GM15510 (cell line): ENCODE results near the gene SNX1.

Experiments
- POLR2A ChIP-seq: IDR thresholded peaks from 3 replicates; pipeline ENCODE4 v1.6.1; 2011; ENCODE audit warnings: borderline replicate concordance; ENCODE audit not compliant: insufficient read length; ENCODE audit errors: extremely low read depth

Gene SNX1

DNA sequence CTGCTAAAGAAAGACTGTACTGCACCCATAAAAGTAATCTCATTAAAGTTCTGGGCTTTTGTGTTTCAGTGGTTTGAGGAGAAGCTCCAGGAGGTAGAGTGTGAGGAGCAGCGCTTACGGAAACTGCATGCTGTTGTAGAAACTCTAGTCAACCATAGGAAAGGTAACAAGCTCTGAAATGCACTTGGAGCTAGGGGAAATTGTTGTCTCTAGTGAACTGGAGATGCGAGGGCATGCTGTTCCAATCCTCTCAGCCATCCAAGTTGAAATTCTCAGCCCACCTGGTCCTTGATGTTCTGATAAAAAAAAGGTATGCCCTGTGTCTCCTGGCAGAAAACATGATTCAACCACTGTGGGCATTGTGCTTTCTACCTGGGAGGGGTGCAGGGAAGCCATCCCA, 34.4 kb downstream of the SNX1 start:
- no peak for TF ChIP-seq POLR2A

DNA sequence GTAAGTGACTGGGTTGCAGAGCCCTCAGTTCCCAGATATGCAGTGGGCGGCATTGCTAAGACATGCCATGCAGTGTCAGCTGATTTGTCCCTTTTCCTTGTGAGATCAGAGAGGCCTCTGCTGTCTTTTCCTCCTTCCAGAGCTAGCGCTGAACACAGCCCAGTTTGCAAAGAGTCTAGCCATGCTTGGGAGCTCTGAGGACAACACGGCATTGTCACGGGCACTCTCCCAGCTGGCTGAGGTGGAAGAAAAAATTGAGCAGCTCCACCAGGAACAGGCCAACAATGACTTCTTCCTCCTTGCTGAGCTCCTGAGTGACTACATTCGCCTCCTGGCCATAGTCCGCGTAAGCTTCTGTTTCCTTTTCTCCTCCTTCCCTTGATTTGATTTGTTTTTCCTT, 35.8 kb downstream of the SNX1 start:
- no peak for TF ChIP-seq POLR2A

DNA sequence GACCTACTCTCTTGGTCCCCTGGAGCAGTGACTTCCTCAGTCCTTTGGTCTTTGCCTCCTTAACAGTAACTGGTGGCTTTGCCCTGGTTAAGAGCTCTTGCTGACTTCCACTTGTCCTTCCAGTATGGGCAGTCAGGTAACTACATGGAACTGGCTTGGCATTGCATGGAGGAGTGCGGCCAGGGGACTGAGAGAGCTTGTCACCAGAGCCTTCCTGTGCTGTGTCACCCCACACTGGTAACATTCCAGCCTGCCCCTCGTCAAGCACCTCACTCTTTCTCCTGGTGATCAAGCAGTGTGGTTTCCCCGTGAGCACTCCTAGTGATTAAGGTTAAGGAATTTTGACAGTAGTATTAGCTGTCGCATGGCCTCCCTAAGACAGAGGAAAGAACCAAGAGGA, 36.4 kb downstream of the SNX1 start:
- no peak for TF ChIP-seq POLR2A

DNA sequence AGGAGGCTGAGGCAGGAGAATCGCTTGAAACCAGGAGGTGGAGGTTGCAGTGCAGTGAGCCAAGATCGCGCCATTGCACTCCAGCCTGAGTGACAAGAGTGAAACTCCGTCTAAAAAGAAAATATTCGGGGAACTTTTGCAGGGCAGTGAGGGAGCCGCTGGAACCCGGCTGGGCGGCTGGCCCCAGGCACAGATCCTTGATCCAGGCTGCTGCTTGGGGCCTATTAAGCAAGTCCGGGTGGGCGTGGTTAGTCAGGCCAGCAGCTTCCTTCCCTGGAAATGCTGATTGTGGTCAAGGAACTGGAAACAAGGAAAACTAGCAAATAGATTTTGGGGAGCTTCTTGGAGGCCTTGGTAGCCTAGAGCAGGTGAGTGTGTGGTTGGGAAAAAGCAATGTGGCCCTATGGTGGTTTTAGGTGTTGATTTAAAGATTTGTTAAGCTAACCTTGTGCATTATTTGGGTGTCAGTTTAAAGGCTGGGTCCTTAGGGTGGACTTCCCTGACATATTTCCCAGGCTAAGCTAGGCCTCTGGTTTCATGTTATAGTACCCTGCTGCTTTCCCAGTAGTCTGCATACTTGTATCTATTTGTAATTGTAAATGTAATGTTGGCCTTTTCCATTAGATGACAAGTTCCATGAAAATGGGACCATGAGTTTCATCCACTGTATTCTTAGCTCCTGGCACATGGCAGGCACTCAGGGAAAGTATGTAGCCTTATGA, 38.0 kb downstream of the SNX1 start:
- no peak for TF ChIP-seq POLR2A

DNA sequence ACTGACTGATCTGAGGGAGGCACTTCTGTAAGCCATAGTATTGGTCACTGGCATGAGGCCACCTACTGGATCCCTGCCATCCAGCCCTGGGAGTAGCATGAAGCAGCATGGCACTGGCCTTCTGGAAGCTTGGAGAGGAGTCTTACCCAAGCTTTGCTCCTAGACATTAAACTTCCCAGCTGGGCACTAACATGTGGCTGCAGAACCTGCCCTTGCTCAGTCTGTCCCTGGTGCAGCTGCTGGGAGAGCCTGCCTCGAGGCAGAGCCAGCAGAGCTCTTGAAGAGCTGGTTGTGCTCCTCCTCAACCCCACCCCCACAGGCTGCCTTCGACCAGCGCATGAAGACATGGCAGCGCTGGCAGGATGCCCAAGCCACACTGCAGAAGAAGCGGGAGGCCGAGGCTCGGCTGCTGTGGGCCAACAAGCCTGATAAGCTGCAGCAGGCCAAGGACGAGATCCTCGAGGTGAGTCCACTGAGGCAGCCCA, 38.6 kb downstream of the SNX1 start:
- no peak for TF ChIP-seq POLR2A

DNA sequence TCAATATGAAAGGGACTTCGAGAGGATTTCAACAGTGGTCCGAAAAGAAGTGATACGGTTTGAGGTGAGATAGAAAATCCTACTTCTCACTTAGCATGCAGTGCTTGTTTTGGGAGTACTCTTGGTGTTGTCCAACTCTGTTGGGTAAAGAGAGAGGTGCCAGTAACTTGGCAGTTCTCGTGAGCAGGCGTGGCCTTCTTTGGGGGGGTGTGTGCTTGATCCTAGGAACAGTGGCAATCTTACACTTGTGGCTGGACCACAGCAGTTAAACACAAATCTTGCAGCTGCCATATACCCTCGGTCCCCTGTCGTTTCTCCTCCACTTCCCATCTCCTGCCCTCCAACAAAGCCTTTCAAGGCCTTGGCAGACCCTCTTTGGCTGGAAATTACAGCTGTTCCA, 40.6 kb downstream of the SNX1 start:
- no peak for TF ChIP-seq POLR2A

DNA sequence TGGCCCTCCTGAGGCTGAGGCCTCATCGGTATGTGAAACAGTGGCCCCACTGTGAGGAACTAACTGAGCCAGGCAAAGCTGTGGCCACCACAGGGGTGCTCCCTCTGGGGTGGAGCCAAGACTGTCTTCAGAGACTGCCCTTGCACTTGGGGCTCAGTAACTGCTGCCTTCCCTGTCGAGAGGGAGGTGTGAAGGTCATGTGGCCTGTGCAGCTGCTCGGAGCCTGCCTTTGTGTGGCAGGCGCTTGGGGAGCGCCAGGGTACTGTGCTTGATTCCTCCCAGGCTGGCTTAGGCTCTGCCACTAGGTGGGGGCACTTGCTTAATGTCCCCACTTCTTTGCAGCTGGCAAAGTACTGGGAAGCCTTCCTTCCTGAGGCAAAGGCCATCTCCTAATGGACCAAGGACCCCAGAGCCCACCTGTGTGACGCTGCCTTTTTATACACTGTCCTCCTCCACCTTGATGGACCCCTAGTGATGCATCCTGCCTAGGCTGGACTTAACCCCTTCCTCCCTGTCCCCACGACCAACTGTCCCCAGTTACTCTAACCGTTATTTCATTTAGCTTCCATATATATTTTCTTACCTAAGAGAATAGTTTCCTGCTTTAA, 41.5 kb downstream of the SNX1 start:
- TF ChIP-seq POLR2A = no peak

DNA sequence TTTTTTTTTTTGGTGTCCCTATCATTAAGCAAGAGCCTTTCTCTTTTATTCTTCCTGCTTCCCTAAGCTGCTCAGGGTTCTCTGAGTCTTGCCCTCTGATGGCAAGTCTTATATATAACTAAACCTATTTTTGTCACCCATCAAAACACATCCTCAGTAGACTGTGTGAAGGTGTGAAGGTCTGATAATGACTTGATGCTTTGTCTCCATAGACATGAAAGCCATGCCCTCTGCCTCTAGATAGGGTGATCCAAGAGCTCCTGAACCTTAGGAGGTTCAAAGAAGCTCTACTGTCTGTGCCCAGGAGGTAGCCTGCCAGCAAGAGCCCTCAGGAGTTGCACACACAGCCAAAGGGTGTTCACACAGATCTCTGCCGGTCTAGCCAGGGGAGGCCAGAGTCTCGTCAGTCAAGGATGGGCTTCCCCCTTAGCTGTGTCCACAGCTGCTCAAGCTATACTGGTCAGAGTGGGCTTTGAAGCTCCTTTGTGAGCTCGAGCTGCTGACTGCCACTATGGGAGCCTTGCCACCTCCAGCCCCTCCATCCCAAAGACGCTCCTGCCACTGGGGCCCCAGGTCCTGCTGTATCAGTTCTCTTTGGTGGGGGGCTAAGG, 42.7 kb downstream of the SNX1 start:
- TF ChIP-seq POLR2A = no peak

DNA sequence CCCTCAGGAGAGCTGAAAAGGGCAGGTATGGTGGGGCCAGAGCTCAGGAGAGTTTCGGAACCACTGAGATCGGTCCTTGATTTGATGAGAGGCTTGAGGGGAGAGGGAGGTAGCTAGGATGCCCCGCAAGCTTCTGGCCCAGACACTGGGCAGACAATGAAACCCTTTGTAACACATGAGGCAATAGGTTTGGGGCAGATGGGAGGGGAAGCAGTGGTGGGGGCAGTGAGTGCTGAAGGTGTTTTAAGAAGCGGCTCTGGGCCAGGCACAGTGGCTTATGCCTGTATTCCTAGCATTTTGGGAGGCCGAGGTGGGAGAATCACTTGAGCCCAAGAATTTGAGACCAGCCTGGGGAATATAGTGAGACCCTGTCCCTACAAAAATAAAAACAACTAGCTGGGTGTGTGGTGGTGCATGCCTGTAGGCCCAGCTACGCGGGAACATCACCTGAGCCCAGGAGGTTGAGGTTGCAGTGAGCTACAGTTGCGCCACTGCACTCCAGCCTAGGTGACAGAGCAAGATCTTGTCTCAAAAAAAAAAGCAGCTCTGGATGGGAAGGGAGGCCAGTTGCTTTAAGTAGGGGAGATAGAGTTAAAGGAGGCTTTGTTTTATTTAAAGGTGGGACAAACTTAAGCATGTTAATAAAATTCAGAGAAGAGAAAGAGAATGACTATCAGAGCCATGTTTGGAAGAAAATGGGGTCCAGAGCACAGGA, 46.2 kb downstream of the SNX1 start:
- TF ChIP-seq POLR2A = no peak

DNA sequence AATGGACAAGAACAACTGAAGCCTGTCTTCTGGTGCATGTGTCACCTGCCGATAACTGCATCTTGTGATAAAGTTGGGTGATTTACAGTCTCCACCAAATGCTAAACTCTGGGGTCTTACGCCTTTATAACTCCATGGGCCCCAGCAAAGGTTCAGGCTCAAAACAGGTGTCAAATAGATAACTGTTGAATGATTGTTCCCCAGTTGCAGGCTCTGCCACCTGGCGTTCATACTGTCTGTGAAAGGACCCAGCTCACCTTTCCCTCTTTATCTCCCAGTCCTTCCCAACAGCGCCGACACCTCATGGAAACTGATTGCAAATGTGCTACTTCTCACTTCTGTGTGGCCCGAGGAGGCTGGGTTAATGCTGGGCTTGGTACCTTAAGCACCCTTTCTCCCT, 47.5 kb downstream of the SNX1 start:
- TF ChIP-seq POLR2A = no peak

DNA sequence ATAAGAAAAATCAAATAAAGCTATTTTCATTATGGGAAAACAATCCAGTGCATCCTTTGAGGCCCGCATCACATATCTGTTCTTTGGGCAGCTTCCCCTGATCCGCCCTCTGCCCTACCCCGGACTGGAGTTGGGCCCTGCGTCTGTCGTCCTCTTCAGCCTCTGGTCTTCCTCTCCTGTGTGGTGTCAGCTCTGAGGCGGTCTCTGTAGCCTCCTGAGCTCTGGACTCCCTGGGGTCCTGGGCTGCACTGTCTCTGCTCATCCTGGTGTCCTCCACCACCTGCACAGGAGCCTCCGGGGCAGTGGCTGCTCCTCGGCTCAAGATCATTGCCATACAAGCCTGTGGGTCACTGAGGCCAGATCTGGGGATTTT, 48.4 kb downstream of the SNX1 start:
- no peak for TF ChIP-seq POLR2A

DNA sequence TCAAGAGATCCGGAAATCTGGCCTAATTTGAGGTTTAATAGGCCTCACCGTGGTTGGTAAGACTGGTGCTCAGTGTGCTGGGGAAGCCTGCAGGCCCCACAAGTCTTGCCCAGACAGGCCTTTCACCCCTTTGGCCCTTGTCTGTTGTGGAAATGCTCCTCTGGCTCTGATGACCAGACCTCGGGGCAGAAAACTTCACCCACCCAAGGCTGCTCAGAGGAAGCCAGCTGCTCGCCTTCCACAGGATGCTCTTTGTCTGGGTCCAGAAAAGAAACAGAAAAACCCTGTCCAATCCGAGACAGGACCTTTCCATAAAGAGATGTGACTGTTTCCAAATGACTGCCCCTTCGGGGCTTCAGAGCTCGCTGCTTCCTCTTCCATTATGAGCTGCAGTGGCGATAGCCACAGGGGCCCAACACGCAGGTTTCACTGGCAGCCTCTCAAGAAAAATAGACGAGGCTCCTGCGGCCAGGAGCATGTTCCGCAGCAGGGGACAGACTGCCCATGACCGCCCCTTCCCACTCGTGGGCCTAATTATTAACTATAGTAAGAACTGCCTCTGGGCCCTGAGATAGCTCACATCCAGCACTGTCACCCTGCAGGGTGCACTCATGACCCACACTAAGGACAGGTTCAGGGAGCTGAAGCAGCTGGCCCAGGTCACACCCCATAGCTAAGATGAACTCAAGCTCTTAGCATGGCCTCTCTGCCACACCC, 48.9 kb downstream of the SNX1 start:
- no peak for TF ChIP-seq POLR2A

DNA sequence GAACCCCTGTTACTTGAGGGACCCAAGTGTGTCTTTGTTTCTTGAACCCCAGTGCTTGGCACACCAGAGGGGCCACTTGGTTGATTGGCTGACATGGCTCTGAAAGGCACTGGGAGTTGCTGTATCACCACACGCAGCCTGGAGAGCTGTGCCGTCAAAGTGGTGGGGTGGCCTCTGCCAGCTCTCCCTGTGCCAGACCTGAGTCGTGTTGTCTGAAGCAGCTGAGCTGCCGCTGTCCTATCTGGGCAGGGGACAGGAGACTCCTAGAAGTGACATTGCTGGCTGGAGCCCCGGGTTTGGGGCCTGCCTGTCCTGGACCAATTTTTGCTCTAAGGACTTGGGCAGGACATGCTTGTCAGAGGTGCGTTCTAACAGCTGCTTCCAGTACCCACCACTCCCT, 50.3 kb downstream of the SNX1 start:
- TF ChIP-seq POLR2A = no peak

DNA sequence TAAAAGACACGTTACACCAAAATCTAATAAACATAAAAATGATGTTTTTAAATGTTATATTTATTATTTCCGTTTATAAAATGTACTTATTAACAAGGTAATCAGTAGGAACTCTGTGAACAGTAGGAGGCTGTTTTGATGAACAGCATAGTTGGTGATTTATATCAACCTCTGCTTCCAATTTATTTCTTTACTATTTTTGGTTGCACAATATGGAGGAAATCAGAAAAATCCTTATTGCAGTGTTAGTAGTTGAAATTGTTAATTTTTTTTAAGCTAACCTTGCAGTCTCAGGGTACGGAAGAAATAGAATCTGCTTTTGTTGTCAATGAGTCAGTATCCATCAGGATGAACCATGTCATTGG, 50.7 kb downstream of the SNX1 start:
- no peak for TF ChIP-seq POLR2A
